ENCODE results near the gene CDH13. TPM values are rescaled to one million over a fixed set of nuclear protein-coding genes. Genes with fewer than 3 reads are reported as not detected.

Gene CDH13
- total RNA-seq, 3 donors from 2014 or later: not detected

GRCh38 chr16:83554096-83554495, 927.3 kb downstream of the CDH13 start:
- peaks cover 8% of the 10 kb centered on the region for H3K9me3 Mint-ChIP-seq
- no peaks in the 10 kb centered on the region for H3K4me1 Mint-ChIP-seq (ENCODE audit: low read depth)
- no peak overlapping the region for H3K4me3 Mint-ChIP-seq
- ATAC-seq (no peak), DNase-seq (no peak)
- H3K27me3 Mint-ChIP-seq (ENCODE audit: low read depth): peaks cover 6% of the 10 kb centered on the region
- no peaks in the 10 kb centered on the region for H3K36me3 Mint-ChIP-seq (ENCODE audit: insufficient read depth)

- Mint-ChIP-seq H3K36me3 (ENCODE audit: insufficient read depth) (no peaks in the 10 kb centered on the region), H3K27me3 (ENCODE audit: low read depth) (peaks cover 6% of the 10 kb centered on the region), H3K4me1 (ENCODE audit: low read depth) (no peaks in the 10 kb centered on the region), H3K9me3 (peaks cover 8% of the 10 kb centered on the region), H3K4me3 (no peak overlapping the region)
- DNase-seq (no peak), ATAC-seq (no peak)
Observed at GRCh38 chr16:83554540-83554939, 927.8 kb downstream of the CDH13 start.

- Mint-ChIP-seq H3K4me3 (no peak overlapping the region), H3K4me1 (ENCODE audit: low read depth) (no peaks in the 10 kb centered on the region), H3K27me3 (ENCODE audit: low read depth) (peaks cover 4% of the 10 kb centered on the region), H3K9me3 (peaks cover 6% of the 10 kb centered on the region), H3K36me3 (ENCODE audit: insufficient read depth) (no peaks in the 10 kb centered on the region)
- no peak for ATAC-seq
- no peak for DNase-seq
Observed at GRCh38 chr16:83561876-83562275, 935.1 kb downstream of the CDH13 start.

GRCh38 chr16:83568345-83568744, 941.6 kb downstream of the CDH13 start:
- H3K4me1 Mint-ChIP-seq (ENCODE audit: low read depth): no peaks in the 10 kb centered on the region
- no peak for ATAC-seq
- no peak for DNase-seq
- H3K9me3 Mint-ChIP-seq: no peaks in the 10 kb centered on the region
- H3K36me3 Mint-ChIP-seq (ENCODE audit: insufficient read depth): no peaks in the 10 kb centered on the region
- no peaks in the 10 kb centered on the region for H3K27me3 Mint-ChIP-seq (ENCODE audit: low read depth)
- no peak overlapping the region for H3K4me3 Mint-ChIP-seq

- no peaks in the 10 kb centered on the region for H3K4me1 Mint-ChIP-seq (ENCODE audit: low read depth)
- DNase-seq (no peak), ATAC-seq (no peak)
- peaks cover 5% of the 10 kb centered on the region for H3K9me3 Mint-ChIP-seq
- no peak overlapping the region for H3K4me3 Mint-ChIP-seq
- no peaks in the 10 kb centered on the region for H3K36me3 Mint-ChIP-seq (ENCODE audit: insufficient read depth)
- H3K27me3 Mint-ChIP-seq (ENCODE audit: low read depth): no peaks in the 10 kb centered on the region
Observed at GRCh38 chr16:83574388-83574787, 947.6 kb downstream of the CDH13 start.

- Mint-ChIP-seq H3K27me3 (ENCODE audit: low read depth) (peaks cover 3% of the 10 kb centered on the region), H3K9me3 (peaks cover 5% of the 10 kb centered on the region), H3K4me3 (no peak overlapping the region), H3K4me1 (ENCODE audit: low read depth) (no peaks in the 10 kb centered on the region), H3K36me3 (ENCODE audit: insufficient read depth) (no peaks in the 10 kb centered on the region)
- ATAC-seq (no peak), DNase-seq (no peak)
Observed at GRCh38 chr16:83577078-83577745, 950.4 kb downstream of the CDH13 start.

- Mint-ChIP-seq H3K27me3 (ENCODE audit: low read depth) (peaks cover 3% of the 10 kb centered on the region), H3K36me3 (ENCODE audit: insufficient read depth) (no peaks in the 10 kb centered on the region), H3K9me3 (peaks cover 5% of the 10 kb centered on the region), H3K4me1 (ENCODE audit: low read depth) (no peaks in the 10 kb centered on the region), H3K4me3 (no peak overlapping the region)
- no peak for ATAC-seq
- no peak for DNase-seq
Observed at GRCh38 chr16:83578171-83578570, 951.4 kb downstream of the CDH13 start.

- DNase-seq: no peak
- H3K9me3 Mint-ChIP-seq: peaks cover 5% of the 10 kb centered on the region
- H3K4me3 Mint-ChIP-seq: no peak overlapping the region
- ATAC-seq: no peak
- no peaks in the 10 kb centered on the region for H3K4me1 Mint-ChIP-seq (ENCODE audit: low read depth)
- no peaks in the 10 kb centered on the region for H3K36me3 Mint-ChIP-seq (ENCODE audit: insufficient read depth)
- peaks cover 6% of the 10 kb centered on the region for H3K27me3 Mint-ChIP-seq (ENCODE audit: low read depth)
Observed at GRCh38 chr16:83579027-83579426, 952.3 kb downstream of the CDH13 start.

GRCh38 chr16:83579436-83579835, 952.7 kb downstream of the CDH13 start:
- Mint-ChIP-seq H3K9me3 (peaks cover 5% of the 10 kb centered on the region), H3K36me3 (ENCODE audit: insufficient read depth) (no peaks in the 10 kb centered on the region), H3K4me1 (ENCODE audit: low read depth) (no peaks in the 10 kb centered on the region), H3K27me3 (ENCODE audit: low read depth) (peaks cover 6% of the 10 kb centered on the region), H3K4me3 (no peak overlapping the region)
- DNase-seq (no peak), ATAC-seq (no peak)

GRCh38 chr16:83581082-83581481, 954.3 kb downstream of the CDH13 start:
- peaks cover 6% of the 10 kb centered on the region for H3K27me3 Mint-ChIP-seq (ENCODE audit: low read depth)
- no peaks in the 10 kb centered on the region for H3K36me3 Mint-ChIP-seq (ENCODE audit: insufficient read depth)
- H3K9me3 Mint-ChIP-seq: peaks cover 3% of the 10 kb centered on the region
- H3K4me1 Mint-ChIP-seq (ENCODE audit: low read depth): no peaks in the 10 kb centered on the region
- no peak for ATAC-seq
- no peak for DNase-seq
- H3K4me3 Mint-ChIP-seq: no peak overlapping the region

- Mint-ChIP-seq H3K27me3 (ENCODE audit: low read depth) (peaks cover 6% of the 10 kb centered on the region), H3K36me3 (ENCODE audit: insufficient read depth) (no peaks in the 10 kb centered on the region)
- no peak for DNase-seq
Observed at GRCh38 chr16:83581994-83582747, 955.4 kb downstream of the CDH13 start.

GRCh38 chr16:83586036-83586435, 959.3 kb downstream of the CDH13 start:
- DNase-seq (no peak), ATAC-seq (no peak)
- Mint-ChIP-seq H3K36me3 (ENCODE audit: insufficient read depth) (no peaks in the 10 kb centered on the region), H3K27me3 (ENCODE audit: low read depth) (peaks cover 6% of the 10 kb centered on the region), H3K9me3 (no peaks in the 10 kb centered on the region), H3K4me3 (no peak overlapping the region), H3K4me1 (ENCODE audit: low read depth) (no peaks in the 10 kb centered on the region)

More at GRCh38 chr16:83581994-83582747, 955.4 kb downstream of the CDH13 start:
- no peaks in the 10 kb centered on the region for H3K9me3 Mint-ChIP-seq
- no peak overlapping the region for H3K4me3 Mint-ChIP-seq
- no peak for ATAC-seq
- H3K4me1 Mint-ChIP-seq (ENCODE audit: low read depth): no peaks in the 10 kb centered on the region

GRCh38 chr16:83586461-83587200, 959.9 kb downstream of the CDH13 start:
- H3K4me3 Mint-ChIP-seq: no peak overlapping the region
- no peaks in the 10 kb centered on the region for H3K4me1 Mint-ChIP-seq (ENCODE audit: low read depth)
- no peaks in the 10 kb centered on the region for H3K9me3 Mint-ChIP-seq
- H3K36me3 Mint-ChIP-seq (ENCODE audit: insufficient read depth): no peaks in the 10 kb centered on the region
- ATAC-seq (no peak), DNase-seq (no peak)
- peaks cover 3% of the 10 kb centered on the region for H3K27me3 Mint-ChIP-seq (ENCODE audit: low read depth)

GRCh38 chr16:83587201-83587600, 960.4 kb downstream of the CDH13 start:
- Mint-ChIP-seq H3K4me1 (ENCODE audit: low read depth) (no peaks in the 10 kb centered on the region), H3K36me3 (ENCODE audit: insufficient read depth) (no peaks in the 10 kb centered on the region), H3K4me3 (no peak overlapping the region), H3K27me3 (ENCODE audit: low read depth) (peaks cover 3% of the 10 kb centered on the region), H3K9me3 (no peaks in the 10 kb centered on the region)
- ATAC-seq: no peak
- DNase-seq: no peak

All from activated T-cell treated with anti-CD3 and anti-CD28 coated beads, Interleukin-2, amount 50 U/mL, for 4 hours (primary cell).